GM12878 (cell line): ENCODE measurements around the gene APCDD1. TPM values are rescaled to one million over a fixed set of nuclear protein-coding genes. Genes with fewer than 3 reads are reported as not detected.

ENCODE experiments used
- ATAC-seq: fragments of 200-7000 bp; cut with Tn5 transposase; 3 replicates; pipeline ENCODE4 v1.9.1; 2020; ENCODE audit warnings: mild to moderate bottlenecking, moderate library complexity
- BruUV-seq: library from RNA; stranded (reverse); fragments of 400-500 nt; replicated peaks from 2 replicates; lab custom pipeline; 2021; lab: Mats Ljungman, UMichigan
- CTCF ChIA-PET: fragments of 300-600 bp; sonication (Branson Sonifier 250); formaldehyde crosslinking; extraction: SDS; loops from one replicate; lab custom pipeline; 2021; ENCODE audit warnings: inconsistent platforms; lab: Yijun Ruan, JAX
- POLR2A ChIA-PET: fragments of 350-600 bp; formaldehyde crosslinking; extraction: SDS; loops from one replicate; lab custom pipeline; 2021; ENCODE audit warnings: inconsistent platforms; lab: Charles Lee
- RAD21 ChIA-PET: fragments of 300-600 bp; sonication (Branson Sonifier 250); formaldehyde crosslinking; loops from one replicate; lab custom pipeline; 2023; ENCODE audit warnings: antibody characterized with exemption; ENCODE audit not compliant: unreplicated experiment; lab: Charles Lee
- SMC1A ChIA-PET: fragments of 300-600 bp; sonication (Branson Sonifier 250); formaldehyde crosslinking; loops from one replicate; lab custom pipeline; 2023; ENCODE audit not compliant: unreplicated experiment, uncharacterized antibody; lab: Charles Lee
- DNase-seq: peaks from one replicate; pipeline ENCODE4 v3.0.0-alpha.2; 2011; ENCODE audit warnings: low read depth, low spot score
- FAIRE-seq: peaks from 3 replicates; lab custom pipeline; 2011; peaks lifted over from hg19 to GRCh38; lab: Jason Lieb, UNC
- H2AFZ ChIP-seq: 2 replicates; pipeline ENCODE4 v1.6.0; 2011; ENCODE audit warnings: low read depth, low read length, control low read depth; ENCODE audit not compliant: control insufficient read depth
- H3K27ac ChIP-seq: 2 replicates; pipeline ENCODE4 v1.5.1; 2011; ENCODE audit warnings: control low read depth; ENCODE audit not compliant: control insufficient read depth, insufficient read depth
- H3K27me3 ChIP-seq, 2 experiments: replicated peaks in 1 of 2; 2 replicates each; pipeline versions ENCODE4 v1.6.0 to v1.6.1; 2011; ENCODE audit warnings: low read length in 1 of 2; ENCODE audit not compliant: control insufficient read depth in 2 of 2, insufficient read depth in 2 of 2
- H3K36me3 ChIP-seq, 2 experiments: 2 replicates each; pipeline ENCODE4 v1.5.1; 2011; ENCODE audit warnings: low read length in 1 of 2; ENCODE audit not compliant: control insufficient read depth in 2 of 2, insufficient read depth in 2 of 2
- H3K4me1 ChIP-seq: 2 replicates; pipeline ENCODE4 v1.6.1; 2011; ENCODE audit warnings: mild to moderate bottlenecking, low read length, moderate library complexity, mixed read lengths; ENCODE audit not compliant: control insufficient read depth, insufficient read depth
- H3K4me2 ChIP-seq: 2 replicates; pipeline ENCODE4 v1.6.0; 2011; ENCODE audit warnings: control low read depth; ENCODE audit not compliant: control insufficient read depth, insufficient read depth
- H3K4me3 ChIP-seq: fragments of 200-600 bp; sonication (generic); 2 replicates; pipeline ENCODE4 v1.5.1; 2016
- H3K79me2 ChIP-seq: 2 replicates; pipeline ENCODE4 v1.6.0; 2011; ENCODE audit warnings: low read length; ENCODE audit not compliant: control insufficient read depth, insufficient read depth
- H3K9ac ChIP-seq: 2 replicates; pipeline ENCODE4 v1.8.0; 2011; ENCODE audit warnings: low read length, control low read depth, mixed read lengths; ENCODE audit not compliant: control insufficient read depth, insufficient read depth
- H3K9me3 ChIP-seq: replicated peaks from 3 replicates; pipeline ENCODE4 v1.5.1; 2011; ENCODE audit warnings: mild to moderate bottlenecking, low read length; ENCODE audit not compliant: control insufficient read depth, insufficient read depth
- H4K20me1 ChIP-seq: 2 replicates; pipeline ENCODE4 v1.6.0; 2011; ENCODE audit not compliant: control insufficient read depth, insufficient read depth
- CHD2 ChIP-seq: IDR thresholded peaks from 2 replicates; pipeline ENCODE4 v1.6.1; 2011; ENCODE audit warnings: low read depth, low read length, improper control_type of control experiment, borderline replicate concordance
- CREM ChIP-seq: IDR thresholded peaks from 2 replicates; pipeline ENCODE4 v1.6.1; 2014; ENCODE audit warnings: antibody characterized with exemption, low read depth
- DPF2 ChIP-seq: fragments of 450-650 bp; IDR thresholded peaks from 2 replicates; pipeline ENCODE4 v1.6.1; 2017; ENCODE audit warnings: mild to moderate bottlenecking
- ETV6 ChIP-seq, 2 experiments: fragments of 450-650 bp in 1 of 2; IDR thresholded peaks in 1 of 2; conservative IDR thresholded peaks in 1 of 2; 2 replicates each; pipeline ENCODE4 v1.6.1; 2014; ENCODE audit warnings: antibody characterized with exemption in 1 of 2, borderline replicate concordance in 1 of 2, low read depth in 1 of 2, mild to moderate bottlenecking in 1 of 2, moderate library complexity in 1 of 2
- FOS ChIP-seq: IDR thresholded peaks from 3 replicates; pipeline ENCODE4 v1.6.1; 2011; ENCODE audit warnings: borderline replicate concordance; ENCODE audit not compliant: insufficient read length; ENCODE audit errors: extremely low read depth
- FOXK2 ChIP-seq: fragments of 450-650 bp; IDR thresholded peaks from 2 replicates; pipeline ENCODE4 v1.6.1; 2017; ENCODE audit warnings: mild to moderate bottlenecking, moderate library complexity
- NFXL1 ChIP-seq: fragments of 450-650 bp; IDR thresholded peaks from 2 replicates; pipeline ENCODE4 v1.6.1; 2017; ENCODE audit warnings: antibody characterized with exemption, mild to moderate bottlenecking, borderline replicate concordance
- NR2F1 ChIP-seq: fragments of 450-650 bp; conservative IDR thresholded peaks from 2 replicates; pipeline ENCODE4 v1.6.1; 2017; ENCODE audit warnings: mild to moderate bottlenecking
- PAX8 ChIP-seq: fragments of 450-650 bp; IDR thresholded peaks from 2 replicates; pipeline ENCODE4 v1.6.1; 2017; ENCODE audit warnings: mild to moderate bottlenecking, moderate library complexity
- POLR2AphosphoS2 ChIP-seq: IDR thresholded peaks from 2 replicates; pipeline ENCODE4 v1.6.1; 2011; ENCODE audit warnings: low read depth, mild to moderate bottlenecking, low read length, improper control_type of control experiment, moderate library complexity
- STAT3 ChIP-seq: IDR thresholded peaks from 2 replicates; pipeline ENCODE4 v1.6.1; 2011; ENCODE audit warnings: low read depth, low read length, improper control_type of control experiment
- TAF1 ChIP-seq: IDR thresholded peaks from 2 replicates; pipeline ENCODE4 v1.6.1; 2011; ENCODE audit warnings: mild to moderate bottlenecking, low read depth, low read length, borderline replicate concordance
- WRNIP1 ChIP-seq: IDR thresholded peaks from 2 replicates; pipeline ENCODE4 v1.6.1; 2011; ENCODE audit warnings: low read depth, low read length, improper control_type of control experiment, borderline replicate concordance
- YBX1 ChIP-seq: fragments of 450-650 bp; IDR thresholded peaks from 2 replicates; pipeline ENCODE4 v1.6.1; 2016; ENCODE audit warnings: antibody characterized with exemption
- WGBS: methylation state at CpG from one replicate; pipeline ENCODE4 v1.1.6; 2016; ENCODE audit warnings: low lambda C conversion rate; ENCODE audit not compliant: insufficient replicate concordance, insufficient coverage; ENCODE audit errors: missing lambda C conversion rate; 5-methylcytosine and 5-hydroxymethylcytosine counted together
- in situ Hi-C: fragments of 300-500 bp; cut with MboI; formaldehyde crosslinking; loops from 9 replicates; pipeline ENCODE4 v1.14.3; 2018; ENCODE audit warnings: mixed read lengths
- intact Hi-C: fragments of 100-400 bp; cut with micrococcal nuclease; formaldehyde crosslinking; loops from one replicate; pipeline ENCODE4 v1.14.2; 2022; ENCODE audit not compliant: unreplicated experiment
- polyA plus RNA-seq, 11 experiments: library from polyadenylated mRNA; depleted of rRNA in 4 of 11; unstranded in 6 of 11; stranded (reverse) in 5 of 11; fragments of >200 nt; fragmentation: Nextera tagmentation in 4 of 11; fragmentation: Illumina TruSeq in 1 of 11; extraction: Ambion mirVana in 4 of 11; extraction: Trizol in 1 of 11; gene quantifications; 1 replicate in 1 of 11; 2 replicates in 10 of 11; pipeline versions ENCODE4 v1.2.1 to v1.2.3, GENCODE V29; 2011 to 2016; ENCODE audit warnings: inconsistent platforms in 2 of 11, missing spikeins in 2 of 11, low read depth in 1 of 11
- total RNA-seq, 4 experiments: library from RNA; depleted of rRNA in 3 of 4; stranded (reverse); fragments of >200 nt in 3 of 4; fragmentation: Illumina TruSeq in 1 of 4; extraction: Trizol in 1 of 4; gene quantifications; 2 replicates each; pipeline versions ENCODE4 v1.2.1 to v1.2.3, GENCODE V29; 2013 to 2021
- TF ChIP-seq, protein P1 (sequence below): IDR thresholded peaks from 2 replicates; pipeline ENCODE4 v1.6.1; 2011; ENCODE audit warnings: low read depth, low read length, improper control_type of control experiment, borderline replicate concordance
- TF ChIP-seq, protein P2 (sequence below): fragments of 450-650 bp; IDR thresholded peaks from 2 replicates; pipeline ENCODE4 v1.6.1; 2016; ENCODE audit warnings: mild to moderate bottlenecking, moderate library complexity, borderline replicate concordance
- TF ChIP-seq, protein P3 (sequence below): fragments of 150-350 bp; IDR thresholded peaks from 2 replicates; pipeline ENCODE4 v1.6.1; 2016; ENCODE audit warnings: low read depth, low read length

Gene APCDD1
- total and polyA plus RNA-seq, 10 of the 15 experiments (the other 5 are each of a cell fraction or from before 2014, with no cell fraction given): not detected

DNA sequence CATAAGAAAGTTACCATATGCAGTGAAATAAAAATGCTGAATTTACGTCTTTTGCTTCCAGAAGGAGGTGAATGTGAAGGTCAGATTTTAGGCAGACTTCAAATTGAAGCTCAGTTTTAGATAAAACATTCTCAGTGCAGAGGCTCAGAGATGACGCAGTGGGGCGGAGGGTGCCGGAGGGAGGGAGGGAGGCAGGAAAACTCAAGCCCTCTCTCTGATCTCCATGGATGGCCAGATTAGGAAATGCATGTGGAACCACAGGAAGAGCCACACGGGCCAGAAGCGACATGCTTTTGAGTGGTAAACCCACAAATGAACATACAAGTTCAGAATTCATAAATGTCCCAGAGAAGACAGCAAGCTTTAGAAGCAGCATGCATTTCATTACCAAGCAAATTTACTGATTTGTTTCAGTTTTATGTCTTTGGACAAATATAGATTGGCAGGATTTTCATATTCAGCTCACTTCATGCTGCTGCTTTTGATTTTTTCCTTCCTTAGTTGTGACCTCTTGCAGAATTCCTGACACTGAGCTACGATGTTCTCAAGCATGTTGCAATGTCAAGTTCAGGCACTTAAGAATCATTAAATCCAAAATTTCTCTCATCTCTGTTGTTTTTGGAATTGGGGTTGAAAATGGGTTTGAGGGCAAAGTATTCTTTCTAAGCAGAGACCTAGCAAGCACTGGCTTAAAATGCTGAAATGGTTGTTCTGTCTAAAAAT lies 29.7 kb upstream of the APCDD1 start:
- ChIA-PET CTCF (no interaction called here), SMC1A (no interaction called here), POLR2A (no interaction called here), RAD21 (no interaction called here)
- Histone ChIP-seq H3K4me2 (no peak overlapping the region), H3K27me3 (peaks cover 0 to 3% of the 10 kb centered on the region in 2 experiments; a peak in 2 of 4 replicates), H3K9me3 (no peaks in the 10 kb centered on the region), H3K36me3 (no peaks in the 10 kb centered on the region), H3K4me1 (no peaks in the 10 kb centered on the region), H3K79me2 (no peaks in the 10 kb centered on the region), H3K4me3 (no peak overlapping the region), H2AFZ (no peak overlapping the region), H4K20me1 (no peaks in the 10 kb centered on the region), H3K9ac (no peak overlapping the region), H3K27ac (no peak overlapping the region)
- BruUV-seq: no TSS peak
- in situ Hi-C loops: no loop called here
- DNase-seq (no peak), FAIRE-seq (no peak), ATAC-seq (no peak)
- WGBS: 29% methylated on average over 7 of the region's 7 CpGs
- intact Hi-C loops: no loop called here
- TF ChIP-seq DPF2 (no peak), TAF1 (no peak), ETV6 (conservative IDR thresholded peaks at IDR 0.05 in 1 of 2, IDR thresholded peaks at IDR 0.05 in 1 of 2; ENCODE audit: borderline replicate concordance in 1 of 2, low read depth in 1 of 2) (no peak), PAX8 (no peak), CHD2 (no peak), FOXK2 (no peak), STAT3 (no peak), WRNIP1 (no peak), NFXL1 (no peak), NR2F1 (no peak), CREM (no peak), POLR2AphosphoS2 (no peak), YBX1 (no peak), FOS (no peak)
- TF ChIP-seq, protein P1, sequence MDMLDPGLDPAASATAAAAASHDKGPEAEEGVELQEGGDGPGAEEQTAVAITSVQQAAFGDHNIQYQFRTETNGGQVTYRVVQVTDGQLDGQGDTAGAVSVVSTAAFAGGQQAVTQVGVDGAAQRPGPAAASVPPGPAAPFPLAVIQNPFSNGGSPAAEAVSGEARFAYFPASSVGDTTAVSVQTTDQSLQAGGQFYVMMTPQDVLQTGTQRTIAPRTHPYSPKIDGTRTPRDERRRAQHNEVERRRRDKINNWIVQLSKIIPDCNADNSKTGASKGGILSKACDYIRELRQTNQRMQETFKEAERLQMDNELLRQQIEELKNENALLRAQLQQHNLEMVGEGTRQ: no peak
- TF ChIP-seq, protein P2, sequence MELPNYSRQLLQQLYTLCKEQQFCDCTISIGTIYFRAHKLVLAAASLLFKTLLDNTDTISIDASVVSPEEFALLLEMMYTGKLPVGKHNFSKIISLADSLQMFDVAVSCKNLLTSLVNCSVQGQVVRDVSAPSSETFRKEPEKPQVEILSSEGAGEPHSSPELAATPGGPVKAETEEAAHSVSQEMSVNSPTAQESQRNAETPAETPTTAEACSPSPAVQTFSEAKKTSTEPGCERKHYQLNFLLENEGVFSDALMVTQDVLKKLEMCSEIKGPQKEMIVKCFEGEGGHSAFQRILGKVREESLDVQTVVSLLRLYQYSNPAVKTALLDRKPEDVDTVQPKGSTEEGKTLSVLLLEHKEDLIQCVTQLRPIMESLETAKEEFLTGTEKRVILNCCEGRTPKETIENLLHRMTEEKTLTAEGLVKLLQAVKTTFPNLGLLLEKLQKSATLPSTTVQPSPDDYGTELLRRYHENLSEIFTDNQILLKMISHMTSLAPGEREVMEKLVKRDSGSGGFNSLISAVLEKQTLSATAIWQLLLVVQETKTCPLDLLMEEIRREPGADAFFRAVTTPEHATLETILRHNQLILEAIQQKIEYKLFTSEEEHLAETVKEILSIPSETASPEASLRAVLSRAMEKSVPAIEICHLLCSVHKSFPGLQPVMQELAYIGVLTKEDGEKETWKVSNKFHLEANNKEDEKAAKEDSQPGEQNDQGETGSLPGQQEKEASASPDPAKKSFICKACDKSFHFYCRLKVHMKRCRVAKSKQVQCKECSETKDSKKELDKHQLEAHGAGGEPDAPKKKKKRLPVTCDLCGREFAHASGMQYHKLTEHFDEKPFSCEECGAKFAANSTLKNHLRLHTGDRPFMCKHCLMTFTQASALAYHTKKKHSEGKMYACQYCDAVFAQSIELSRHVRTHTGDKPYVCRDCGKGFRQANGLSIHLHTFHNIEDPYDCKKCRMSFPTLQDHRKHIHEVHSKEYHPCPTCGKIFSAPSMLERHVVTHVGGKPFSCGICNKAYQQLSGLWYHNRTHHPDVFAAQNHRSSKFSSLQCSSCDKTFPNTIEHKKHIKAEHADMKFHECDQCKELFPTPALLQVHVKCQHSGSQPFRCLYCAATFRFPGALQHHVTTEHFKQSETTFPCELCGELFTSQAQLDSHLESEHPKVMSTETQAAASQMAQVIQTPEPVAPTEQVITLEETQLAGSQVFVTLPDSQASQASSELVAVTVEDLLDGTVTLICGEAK: no peak
- TF ChIP-seq, protein P3, sequence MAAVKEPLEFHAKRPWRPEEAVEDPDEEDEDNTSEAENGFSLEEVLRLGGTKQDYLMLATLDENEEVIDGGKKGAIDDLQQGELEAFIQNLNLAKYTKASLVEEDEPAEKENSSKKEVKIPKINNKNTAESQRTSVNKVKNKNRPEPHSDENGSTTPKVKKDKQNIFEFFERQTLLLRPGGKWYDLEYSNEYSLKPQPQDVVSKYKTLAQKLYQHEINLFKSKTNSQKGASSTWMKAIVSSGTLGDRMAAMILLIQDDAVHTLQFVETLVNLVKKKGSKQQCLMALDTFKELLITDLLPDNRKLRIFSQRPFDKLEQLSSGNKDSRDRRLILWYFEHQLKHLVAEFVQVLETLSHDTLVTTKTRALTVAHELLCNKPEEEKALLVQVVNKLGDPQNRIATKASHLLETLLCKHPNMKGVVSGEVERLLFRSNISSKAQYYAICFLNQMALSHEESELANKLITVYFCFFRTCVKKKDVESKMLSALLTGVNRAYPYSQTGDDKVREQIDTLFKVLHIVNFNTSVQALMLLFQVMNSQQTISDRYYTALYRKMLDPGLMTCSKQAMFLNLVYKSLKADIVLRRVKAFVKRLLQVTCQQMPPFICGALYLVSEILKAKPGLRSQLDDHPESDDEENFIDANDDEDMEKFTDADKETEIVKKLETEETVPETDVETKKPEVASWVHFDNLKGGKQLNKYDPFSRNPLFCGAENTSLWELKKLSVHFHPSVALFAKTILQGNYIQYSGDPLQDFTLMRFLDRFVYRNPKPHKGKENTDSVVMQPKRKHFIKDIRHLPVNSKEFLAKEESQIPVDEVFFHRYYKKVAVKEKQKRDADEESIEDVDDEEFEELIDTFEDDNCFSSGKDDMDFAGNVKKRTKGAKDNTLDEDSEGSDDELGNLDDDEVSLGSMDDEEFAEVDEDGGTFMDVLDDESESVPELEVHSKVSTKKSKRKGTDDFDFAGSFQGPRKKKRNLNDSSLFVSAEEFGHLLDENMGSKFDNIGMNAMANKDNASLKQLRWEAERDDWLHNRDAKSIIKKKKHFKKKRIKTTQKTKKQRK: no peak
